Body of pancreas (tissue), 4 donors: ENCODE data around the gene GALNT17. TPM values are rescaled to one million over a fixed set of nuclear protein-coding genes. Genes with fewer than 3 reads are reported as not detected.
A peak's percentile ranks its signal among the peaks of the same experiment; 100 is the strongest.

ENCODE experiments used
- ATAC-seq: fragments of 150-250 bp; one replicate; pipeline ENCODE4 v1.9.1; 2016
- DNase-seq, 4 donors: peaks; one replicate each; pipeline ENCODE4 v3.0.0-alpha.2; 2019
- H3K27ac ChIP-seq, 4 donors: fragments of 200-600 bp; sonication (generic); 1 replicate in 3 of 4; 2 replicates in 1 of 4; pipeline versions ENCODE4 v1.5.1 to v1.6.1; 2016 to 2019; ENCODE audit warnings: mild to moderate bottlenecking in 1 of 4, mixed read lengths in 1 of 4, moderate library complexity in 1 of 4
- H3K27me3 ChIP-seq, 2 donors: fragments of 200-600 bp; sonication (generic); one replicate each; pipeline ENCODE4 v1.6.0; 2016; ENCODE audit warnings: mild to moderate bottlenecking in 1 of 2
- H3K36me3 ChIP-seq, 2 donors: fragments of 200-600 bp; sonication (generic); replicated peaks in 1 of 2; 2 replicates each; pipeline ENCODE4 v1.5.1; 2016; ENCODE audit warnings: low read depth in 2 of 2; ENCODE audit not compliant: insufficient read depth in 1 of 2
- H3K4me1 ChIP-seq: fragments of 200-600 bp; sonication (generic); one replicate; pipeline ENCODE4 v1.6.0; 2016
- H3K4me3 ChIP-seq, 2 donors: fragments of 200-600 bp; sonication (generic); 1 replicate in 1 of 2; 2 replicates in 1 of 2; pipeline ENCODE4 v1.5.1; 2016 to 2019
- H3K9me3 ChIP-seq, 3 donors: fragments of 200-600 bp; sonication (generic); 1 replicate in 2 of 3; 2 replicates in 1 of 3; pipeline ENCODE4 v1.5.1; 2016
- POLR2A ChIP-seq, 3 donors: fragments of 450-650 bp; IDR thresholded peaks; one replicate each; pipeline ENCODE4 v1.6.1; 2016; ENCODE audit warnings: antibody characterized with exemption in 3 of 3, mild to moderate bottlenecking in 2 of 3
- WGBS, 2 donors: methylation state at CpG; one replicate each; pipeline ENCODE4 v1.1.5; 2017; 5-methylcytosine and 5-hydroxymethylcytosine counted together
- intact Hi-C: fragments of 100-400 bp; cut with DNase I; formaldehyde crosslinking; loops from one replicate; pipeline ENCODE4 v1.15.1; 2023
- total RNA-seq, 2 donors: library from RNA; depleted of rRNA; stranded (reverse); fragments of >200 nt; gene quantifications; one replicate each; pipeline ENCODE4 v1.1.0, GENCODE V29; 2016
- TF ChIP-seq, protein P1 (sequence below), 7 experiments: fragments of 450-650 bp in 4 of 7; fragments of 200-600 bp in 3 of 7; sonication (generic) in 3 of 7; IDR thresholded peaks; one replicate each; pipeline ENCODE4 v1.5.1; 2016 to 2019; ENCODE audit warnings: antibody characterized with exemption in 7 of 7

The GALNT17 gene
- total RNA-seq, 2 donors from 2014 or later: 6.5 to 27.4 TPM

DNA sequence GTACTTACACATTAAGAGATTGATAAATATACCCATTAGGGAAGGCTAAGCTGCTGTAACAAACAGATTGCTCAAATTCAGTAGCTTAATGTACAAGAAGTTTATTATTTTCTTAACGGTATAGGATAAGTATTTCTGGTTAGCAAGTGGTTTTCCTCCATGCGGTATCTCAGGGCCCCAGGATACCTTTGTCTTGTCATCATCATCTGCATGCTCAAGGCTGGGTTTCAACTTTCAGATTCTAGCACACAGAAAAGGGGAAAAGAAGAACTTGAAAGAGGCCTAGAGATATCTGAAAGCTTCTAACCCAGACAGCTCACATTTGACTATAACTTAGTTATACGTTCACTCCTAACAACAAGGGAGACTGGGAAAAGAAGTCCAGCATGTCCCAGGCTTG is 11.8 kb upstream of the GALNT17 start:
- DNase-seq (no peak), ATAC-seq (no peak)
- Histone ChIP-seq H3K9me3 (no peaks in the 10 kb centered on the region), H3K4me1 (no peaks in the 10 kb centered on the region), H3K4me3 (no peak overlapping the region), H3K27ac (no peak overlapping the region), H3K36me3 (no peaks in the 10 kb centered on the region), H3K27me3 (no peaks in the 10 kb centered on the region)
- 95 to 96% methylated on average over 3 of the region's 3 CpGs for WGBS, 2 donors
- TF ChIP-seq POLR2A (IDR thresholded peaks at IDR 0.05): no peak
- TF ChIP-seq, protein P1, sequence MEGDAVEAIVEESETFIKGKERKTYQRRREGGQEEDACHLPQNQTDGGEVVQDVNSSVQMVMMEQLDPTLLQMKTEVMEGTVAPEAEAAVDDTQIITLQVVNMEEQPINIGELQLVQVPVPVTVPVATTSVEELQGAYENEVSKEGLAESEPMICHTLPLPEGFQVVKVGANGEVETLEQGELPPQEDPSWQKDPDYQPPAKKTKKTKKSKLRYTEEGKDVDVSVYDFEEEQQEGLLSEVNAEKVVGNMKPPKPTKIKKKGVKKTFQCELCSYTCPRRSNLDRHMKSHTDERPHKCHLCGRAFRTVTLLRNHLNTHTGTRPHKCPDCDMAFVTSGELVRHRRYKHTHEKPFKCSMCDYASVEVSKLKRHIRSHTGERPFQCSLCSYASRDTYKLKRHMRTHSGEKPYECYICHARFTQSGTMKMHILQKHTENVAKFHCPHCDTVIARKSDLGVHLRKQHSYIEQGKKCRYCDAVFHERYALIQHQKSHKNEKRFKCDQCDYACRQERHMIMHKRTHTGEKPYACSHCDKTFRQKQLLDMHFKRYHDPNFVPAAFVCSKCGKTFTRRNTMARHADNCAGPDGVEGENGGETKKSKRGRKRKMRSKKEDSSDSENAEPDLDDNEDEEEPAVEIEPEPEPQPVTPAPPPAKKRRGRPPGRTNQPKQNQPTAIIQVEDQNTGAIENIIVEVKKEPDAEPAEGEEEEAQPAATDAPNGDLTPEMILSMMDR (IDR thresholded peaks at IDR 0.05): no peak
- intact Hi-C loops: no loop called here

DNA sequence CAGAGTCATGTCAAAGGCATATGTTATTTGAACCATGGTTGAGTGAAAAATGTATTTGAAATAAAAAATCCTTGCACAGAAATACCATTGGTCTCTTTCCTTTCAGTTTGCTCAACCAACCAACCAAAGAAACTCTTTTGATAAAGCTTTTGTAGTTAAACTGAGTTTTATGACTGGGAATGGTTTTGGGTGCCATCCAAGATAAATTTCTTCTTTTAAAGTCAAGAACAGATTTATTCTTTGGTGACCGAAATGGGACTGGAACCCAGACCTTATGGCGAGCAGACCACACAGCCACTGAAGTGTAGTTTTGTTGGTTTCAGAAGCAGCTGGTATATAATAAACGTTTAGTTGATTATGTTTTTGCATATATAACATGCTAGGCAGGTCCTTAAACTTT is 2.8 kb upstream of the GALNT17 start:
- whole genome bisulfite sequencing, 2 donors: 62 to 67% methylated on average over 3 of the region's 3 CpGs
- DNase-seq (no peak), ATAC-seq (no peak)
- no peak overlapping the region for H3K4me3 ChIP-seq
- H3K27me3 ChIP-seq: no peaks in the 10 kb centered on the region
- peaks cover 9% of the 10 kb centered on the region for H3K4me1 ChIP-seq
- no peak overlapping the region for H3K27ac ChIP-seq
- no peaks in the 10 kb centered on the region for H3K9me3 ChIP-seq
- no peak for TF ChIP-seq POLR2A (IDR thresholded peaks at IDR 0.05)
- TF ChIP-seq, protein P1 (IDR thresholded peaks at IDR 0.05): no peak
- H3K36me3 ChIP-seq: no peaks in the 10 kb centered on the region
- intact Hi-C loops: no loop called here

DNA sequence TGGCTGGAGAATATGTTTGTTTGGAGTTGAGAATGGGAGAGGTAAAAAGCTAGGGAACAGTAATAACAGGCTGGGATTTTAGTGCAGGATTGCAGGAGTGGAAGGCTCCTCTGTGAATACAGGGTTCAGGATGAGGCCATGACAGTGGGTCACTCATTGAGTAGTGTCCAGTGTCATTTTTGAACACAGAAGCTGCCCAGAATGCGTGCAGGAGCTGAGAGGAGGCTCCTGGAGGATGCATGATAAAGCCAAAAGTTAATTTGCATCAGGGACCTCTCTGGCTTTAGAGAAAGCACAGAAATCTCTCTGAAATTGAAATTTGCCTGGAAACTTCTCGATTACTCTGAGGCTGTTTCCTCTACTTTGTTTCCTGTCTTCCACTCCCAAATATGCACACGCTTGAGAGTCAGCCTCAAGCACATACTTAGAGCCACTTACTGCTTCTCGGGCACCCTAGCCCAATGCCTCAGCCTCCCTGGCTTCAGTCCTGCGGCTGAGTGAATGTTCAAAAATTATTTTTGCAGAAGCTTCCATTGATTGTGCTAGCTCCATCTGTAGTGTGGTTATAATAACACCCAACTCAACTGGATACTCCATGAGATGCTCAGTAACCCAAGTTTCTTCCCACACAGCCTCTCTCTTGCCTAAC is 1.8 kb upstream of the GALNT17 start:
- H3K4me3 ChIP-seq: no peak overlapping the region
- TF ChIP-seq POLR2A (IDR thresholded peaks at IDR 0.05): no peak
- TF ChIP-seq, protein P1 (IDR thresholded peaks at IDR 0.05): no peak
- WGBS, 2 donors: 46 to 60% methylated on average over 5 of the region's 5 CpGs
- no peaks in the 10 kb centered on the region for H3K9me3 ChIP-seq
- ATAC-seq (no peak), DNase-seq (no peak)
- intact Hi-C loops: no loop called here
- H3K36me3 ChIP-seq: no peaks in the 10 kb centered on the region
- H3K27me3 ChIP-seq: no peaks in the 10 kb centered on the region
- H3K27ac ChIP-seq: no peak overlapping the region
- peaks cover 14% of the 10 kb centered on the region for H3K4me1 ChIP-seq

DNA sequence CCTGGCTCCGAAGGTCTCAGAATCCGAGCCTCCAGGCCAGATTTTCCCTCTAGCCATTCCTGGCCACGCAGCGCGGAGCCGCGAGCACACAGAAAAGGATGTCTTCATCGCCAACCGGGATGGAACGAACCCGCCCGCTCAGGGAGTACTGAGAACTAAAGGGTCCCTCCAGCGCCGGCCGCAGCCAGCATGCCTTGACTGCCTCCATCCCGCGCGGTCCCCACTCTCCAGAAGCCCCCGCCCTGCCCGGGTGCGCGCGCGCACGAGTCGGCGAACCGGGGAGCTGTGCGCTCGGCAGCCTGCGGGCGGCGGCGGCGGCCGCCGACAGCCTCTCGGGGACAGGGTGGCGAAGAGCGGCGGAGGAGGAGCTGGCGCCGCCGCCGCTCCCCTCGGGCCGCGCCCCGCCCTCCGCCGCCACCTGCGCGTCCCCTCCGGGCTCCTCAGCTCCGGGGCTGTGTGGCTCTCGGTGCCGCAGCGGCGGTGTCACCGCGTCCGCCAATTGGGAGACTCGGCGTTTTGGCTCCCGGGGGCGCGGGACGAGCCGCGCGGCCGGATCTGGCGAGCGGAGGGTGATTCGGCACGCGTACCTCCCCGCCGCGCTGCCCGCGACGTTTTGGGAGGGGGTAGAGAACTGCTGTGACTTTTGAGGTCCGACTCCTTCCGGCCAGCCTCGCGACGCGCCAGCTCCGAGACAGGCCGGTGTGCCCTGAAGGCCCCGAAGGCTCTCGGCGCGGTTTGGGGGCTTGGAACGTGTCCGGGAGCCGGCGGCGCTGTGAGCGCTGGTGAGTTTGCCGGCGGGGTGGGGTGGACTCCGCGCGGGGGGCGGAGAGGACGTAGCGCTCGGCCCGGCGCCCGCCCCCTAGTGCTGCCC is 453 bp upstream of the GALNT17 start:
- Histone ChIP-seq H3K36me3 (no peaks in the 10 kb centered on the region), H3K27ac (peak overlapping the region in 3 of 4 donors; percentile 65 to 75 (median 70)), H3K9me3 (no peaks in the 10 kb centered on the region), H3K4me1 (peaks cover 27% of the 10 kb centered on the region), H3K4me3 (peak overlapping the region; percentile 36 to 79), H3K27me3 (no peaks in the 10 kb centered on the region)
- ATAC-seq (peak; percentile 85), DNase-seq (peak; percentile 56 to 77 (median 64))
- 1 to 4% methylated on average over 3 to 109 of the region's 113 CpGs for WGBS, 2 donors
- TF ChIP-seq, protein P1 (IDR thresholded peaks at IDR 0.05): peak in 4 of 7 experiments; percentile 11 to 61 (median 28)
- peak in 2 of 3 donors; percentile 46 to 51 for TF ChIP-seq POLR2A (IDR thresholded peaks at IDR 0.05)
- intact Hi-C loops: no loop called here
